Gastroesophageal sphincter (tissue), 3 donors: Measurements from ENCODE around the gene OGFR.

ENCODE experiments used
- EP300 ChIP-seq: sonication (generic); formaldehyde crosslinking; IDR thresholded peaks from one replicate; pipeline ENCODE4 v1.6.1; 2017; ENCODE audit warnings: antibody characterized with exemption, mild to moderate bottlenecking
- POLR2A ChIP-seq, 2 donors: fragments of 450-650 bp; IDR thresholded peaks; one replicate each; pipeline ENCODE4 v1.6.1; 2017; ENCODE audit warnings: antibody characterized with exemption in 2 of 2, mild to moderate bottlenecking in 2 of 2, moderate library complexity in 1 of 2
- POLR2AphosphoS5 ChIP-seq: sonication (generic); formaldehyde crosslinking; IDR thresholded peaks from one replicate; pipeline ENCODE4 v1.6.1; 2017; ENCODE audit warnings: antibody characterized with exemption
- TF ChIP-seq, protein P1 (sequence below), 4 experiments: fragments of 200-600 bp in 2 of 4; fragments of 450-650 bp in 2 of 4; sonication (generic) in 1 of 4; IDR thresholded peaks; one replicate each; pipeline ENCODE4 v1.5.1; 2017 to 2019; ENCODE audit warnings: antibody characterized with exemption in 4 of 4, mild to moderate bottlenecking in 2 of 4, moderate library complexity in 2 of 4

DNA sequence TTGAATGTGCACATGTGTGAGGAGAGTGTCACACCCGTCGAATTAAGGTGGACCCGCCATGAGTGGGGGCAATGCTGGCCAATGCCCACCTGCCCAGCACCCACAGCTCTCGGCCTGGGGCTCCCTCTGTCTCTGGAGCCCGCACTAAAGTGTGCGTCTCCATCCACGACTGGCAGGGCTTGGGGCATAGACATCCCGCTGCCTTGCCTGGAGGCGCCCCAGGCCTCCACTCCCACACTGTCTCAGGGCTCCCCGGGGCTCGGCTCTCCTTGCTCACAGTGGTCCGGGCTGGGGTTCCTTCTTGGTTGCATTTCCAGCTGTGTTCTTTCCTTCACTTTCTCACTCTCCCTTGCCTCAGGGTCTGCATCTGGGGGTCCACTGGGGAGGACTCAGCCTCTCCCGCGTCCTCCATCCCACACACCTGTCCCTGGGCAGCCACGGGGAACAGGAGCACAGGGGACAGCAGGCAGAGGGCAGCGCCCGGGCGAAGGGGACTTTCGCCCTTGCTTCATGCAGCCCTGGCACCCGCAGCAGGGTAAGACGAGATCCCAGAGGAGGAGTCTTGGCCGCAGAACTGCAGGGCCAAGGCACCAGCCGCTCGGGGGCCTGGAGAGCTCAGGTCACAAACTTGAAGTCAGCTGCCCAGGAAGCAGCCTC lies 28.5 kb upstream of the OGFR start:
- TF ChIP-seq, protein P1, sequence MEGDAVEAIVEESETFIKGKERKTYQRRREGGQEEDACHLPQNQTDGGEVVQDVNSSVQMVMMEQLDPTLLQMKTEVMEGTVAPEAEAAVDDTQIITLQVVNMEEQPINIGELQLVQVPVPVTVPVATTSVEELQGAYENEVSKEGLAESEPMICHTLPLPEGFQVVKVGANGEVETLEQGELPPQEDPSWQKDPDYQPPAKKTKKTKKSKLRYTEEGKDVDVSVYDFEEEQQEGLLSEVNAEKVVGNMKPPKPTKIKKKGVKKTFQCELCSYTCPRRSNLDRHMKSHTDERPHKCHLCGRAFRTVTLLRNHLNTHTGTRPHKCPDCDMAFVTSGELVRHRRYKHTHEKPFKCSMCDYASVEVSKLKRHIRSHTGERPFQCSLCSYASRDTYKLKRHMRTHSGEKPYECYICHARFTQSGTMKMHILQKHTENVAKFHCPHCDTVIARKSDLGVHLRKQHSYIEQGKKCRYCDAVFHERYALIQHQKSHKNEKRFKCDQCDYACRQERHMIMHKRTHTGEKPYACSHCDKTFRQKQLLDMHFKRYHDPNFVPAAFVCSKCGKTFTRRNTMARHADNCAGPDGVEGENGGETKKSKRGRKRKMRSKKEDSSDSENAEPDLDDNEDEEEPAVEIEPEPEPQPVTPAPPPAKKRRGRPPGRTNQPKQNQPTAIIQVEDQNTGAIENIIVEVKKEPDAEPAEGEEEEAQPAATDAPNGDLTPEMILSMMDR (IDR thresholded peaks at IDR 0.05), result no peak
- TF ChIP-seq POLR2A (IDR thresholded peaks at IDR 0.05) (no peak), EP300 (no peak), POLR2AphosphoS5 (no peak)
